IMR-90 (cell line): ENCODE measurements around the gene TCERG1L.

ENCODE experiments used
- BHLHE40 ChIP-seq: fragments of 150-350 bp; IDR thresholded peaks from 2 replicates; pipeline ENCODE4 v1.6.1; 2016; ENCODE audit warnings: mild to moderate bottlenecking, low read depth, low read length
- MXI1 ChIP-seq: IDR thresholded peaks from 2 replicates; pipeline ENCODE4 v1.6.1; 2012; ENCODE audit warnings: low read depth, mild to moderate bottlenecking, low read length, moderate library complexity, borderline replicate concordance
- POLR2A ChIP-seq: IDR thresholded peaks from 2 replicates; pipeline ENCODE4 v1.6.1; 2012; ENCODE audit warnings: mild to moderate bottlenecking, low read depth, low read length
- RFX5 ChIP-seq: IDR thresholded peaks from 2 replicates; pipeline ENCODE4 v1.8.0; 2012; ENCODE audit warnings: low read depth, mild to moderate bottlenecking, low read length, moderate library complexity
- TF ChIP-seq, protein P1 (sequence below): conservative IDR thresholded peaks from 2 replicates; pipeline ENCODE4 v1.5.1; 2012; ENCODE audit warnings: mild to moderate bottlenecking, low read depth, low read length, improper control_type of control experiment

DNA sequence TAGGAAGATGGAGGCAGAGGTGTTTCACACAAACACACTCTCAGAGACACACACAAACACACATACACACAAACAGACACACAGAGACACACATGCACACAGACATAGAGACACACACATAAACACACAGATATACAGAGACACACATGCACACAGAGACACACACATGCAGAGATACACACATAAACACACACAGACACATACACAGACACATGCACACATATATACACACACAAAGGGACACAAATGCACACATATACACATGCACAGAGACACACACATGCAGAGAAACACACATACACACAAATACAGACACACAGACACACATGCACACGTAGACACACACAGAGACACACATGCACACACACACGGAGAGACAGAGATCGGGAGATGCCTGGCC, 163.3 kb downstream of the TCERG1L start:
- TF ChIP-seq, protein P1, sequence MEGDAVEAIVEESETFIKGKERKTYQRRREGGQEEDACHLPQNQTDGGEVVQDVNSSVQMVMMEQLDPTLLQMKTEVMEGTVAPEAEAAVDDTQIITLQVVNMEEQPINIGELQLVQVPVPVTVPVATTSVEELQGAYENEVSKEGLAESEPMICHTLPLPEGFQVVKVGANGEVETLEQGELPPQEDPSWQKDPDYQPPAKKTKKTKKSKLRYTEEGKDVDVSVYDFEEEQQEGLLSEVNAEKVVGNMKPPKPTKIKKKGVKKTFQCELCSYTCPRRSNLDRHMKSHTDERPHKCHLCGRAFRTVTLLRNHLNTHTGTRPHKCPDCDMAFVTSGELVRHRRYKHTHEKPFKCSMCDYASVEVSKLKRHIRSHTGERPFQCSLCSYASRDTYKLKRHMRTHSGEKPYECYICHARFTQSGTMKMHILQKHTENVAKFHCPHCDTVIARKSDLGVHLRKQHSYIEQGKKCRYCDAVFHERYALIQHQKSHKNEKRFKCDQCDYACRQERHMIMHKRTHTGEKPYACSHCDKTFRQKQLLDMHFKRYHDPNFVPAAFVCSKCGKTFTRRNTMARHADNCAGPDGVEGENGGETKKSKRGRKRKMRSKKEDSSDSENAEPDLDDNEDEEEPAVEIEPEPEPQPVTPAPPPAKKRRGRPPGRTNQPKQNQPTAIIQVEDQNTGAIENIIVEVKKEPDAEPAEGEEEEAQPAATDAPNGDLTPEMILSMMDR, result no peak
- no peak for TF ChIP-seq POLR2A
- TF ChIP-seq MXI1, result no peak
- no peak for TF ChIP-seq RFX5
- no peak for TF ChIP-seq BHLHE40
